Neural cell (in vitro differentiated cells): ENCODE results near the gene SYNE3. TPM values are rescaled to one million over a fixed set of nuclear protein-coding genes. Genes with fewer than 3 reads are reported as not detected.

ENCODE experiments used
- H2AFZ ChIP-seq: fragments of 200-600, 300-800 bp; sonication (generic), shearing (Covaris generic); 2 replicates; pipeline ENCODE4 v1.6.0; 2014; ENCODE audit warnings: low read depth, mild to moderate bottlenecking, antibody characterized with exemption, low read length, moderate library complexity
- H3F3A ChIP-seq: fragments of 200-600 bp; shearing (Covaris generic); 2 replicates; pipeline ENCODE4 v1.6.1; 2016; ENCODE audit warnings: mild to moderate bottlenecking, moderate library complexity, mixed read lengths, antibody characterized with exemption, low read length; ENCODE audit not compliant: insufficient read depth, poor library complexity, severe bottlenecking
- H3K27ac ChIP-seq: fragments of 200-600, 300-800 bp; sonication (generic), shearing (Covaris generic); 2 replicates; pipeline ENCODE4 v1.5.1; 2014; ENCODE audit warnings: mild to moderate bottlenecking, low read length, moderate library complexity
- H3K27me3 ChIP-seq: fragments of 300-800, 200-600 bp; sonication (generic), shearing (Covaris generic); 2 replicates; pipeline ENCODE4 v1.6.0; 2014; ENCODE audit warnings: mild to moderate bottlenecking, low read depth, low read length, moderate library complexity; ENCODE audit not compliant: insufficient read depth
- H3K36me3 ChIP-seq: fragments of 300-800, 200-600 bp; sonication (generic), shearing (Covaris generic); 2 replicates; pipeline ENCODE4 v1.5.1; 2014; ENCODE audit warnings: mild to moderate bottlenecking, antibody characterized with exemption, low read length, moderate library complexity; ENCODE audit not compliant: insufficient read depth
- H3K4me2 ChIP-seq: fragments of 300-800, 200-600 bp; sonication (generic), shearing (Covaris generic); 2 replicates; pipeline ENCODE4 v1.6.0; 2014; ENCODE audit warnings: mild to moderate bottlenecking, low read length
- H3K4me3 ChIP-seq: fragments of 300-800, 200-600 bp; sonication (generic), shearing (Covaris generic); 2 replicates; pipeline ENCODE4 v1.5.1; 2014; ENCODE audit warnings: mild to moderate bottlenecking, low read length, moderate library complexity
- H3K79me2 ChIP-seq: fragments of 200-600 bp; shearing (Covaris generic); replicated peaks from 2 replicates; pipeline ENCODE4 v1.6.0; 2014; ENCODE audit warnings: mild to moderate bottlenecking, low read length, moderate library complexity; ENCODE audit not compliant: insufficient read depth
- H3K9ac ChIP-seq: fragments of 300-800, 200-600 bp; sonication (generic), shearing (Covaris generic); 2 replicates; pipeline ENCODE4 v1.6.1; 2016; ENCODE audit warnings: mild to moderate bottlenecking, low read length, mixed read lengths
- H3K9me2 ChIP-seq: fragments of 200-600 bp; shearing (Covaris generic); 2 replicates; pipeline ENCODE4 v1.6.1; 2016; ENCODE audit warnings: mild to moderate bottlenecking, low read length, mixed read lengths; ENCODE audit not compliant: insufficient read depth
- H3K9me3 ChIP-seq: fragments of 200-600, 300-800 bp; sonication (generic), shearing (Covaris generic); 2 replicates; pipeline ENCODE4 v1.6.1; 2016; ENCODE audit warnings: mild to moderate bottlenecking, mixed run types, low read length, moderate library complexity, mixed read lengths
- H4K20me1 ChIP-seq: fragments of 200-600 bp; shearing (Covaris generic); 2 replicates; pipeline ENCODE4 v1.6.1; 2016; ENCODE audit warnings: mild to moderate bottlenecking, mixed run types; ENCODE audit not compliant: insufficient read depth
- CTCF ChIP-seq: fragments of 450-650 bp; IDR thresholded peaks from 2 replicates; pipeline ENCODE4 v1.5.1; 2014; ENCODE audit warnings: antibody characterized with exemption, mild to moderate bottlenecking, moderate library complexity; ENCODE audit not compliant: poor library complexity, severe bottlenecking
- EP300 ChIP-seq: fragments of 450-650 bp; conservative IDR thresholded peaks from 2 replicates; pipeline ENCODE4 v1.6.1; 2014; ENCODE audit warnings: antibody characterized with exemption, mild to moderate bottlenecking, moderate library complexity; ENCODE audit not compliant: poor library complexity, severe bottlenecking
- EZH2 ChIP-seq: fragments of 200-600, 300-800 bp; shearing (Covaris generic), sonication (generic); IDR thresholded peaks from 2 replicates; pipeline ENCODE4 v1.6.1; 2014; ENCODE audit warnings: antibody characterized with exemption, low read length, borderline replicate concordance, mild to moderate bottlenecking; ENCODE audit not compliant: insufficient read depth, poor library complexity, severe bottlenecking
- MXI1 ChIP-seq: fragments of 450-650 bp; conservative IDR thresholded peaks from 2 replicates; pipeline ENCODE4 v1.6.1; 2014; ENCODE audit warnings: antibody characterized with exemption, mild to moderate bottlenecking; ENCODE audit not compliant: poor library complexity, severe bottlenecking
- POLR2AphosphoS5 ChIP-seq: IDR thresholded peaks from 2 replicates; pipeline ENCODE4 v1.6.1; 2012
- RAD21 ChIP-seq: fragments of 450-650 bp; conservative IDR thresholded peaks from 2 replicates; pipeline ENCODE4 v1.6.1; 2014; ENCODE audit warnings: antibody characterized with exemption, mild to moderate bottlenecking, moderate library complexity
- REST ChIP-seq: IDR thresholded peaks from 2 replicates; pipeline ENCODE4 v1.6.1; 2012; ENCODE audit warnings: borderline replicate concordance
- SMC3 ChIP-seq: fragments of 450-650 bp; conservative IDR thresholded peaks from 2 replicates; pipeline ENCODE4 v1.6.1; 2014; ENCODE audit warnings: antibody characterized with exemption, mild to moderate bottlenecking, moderate library complexity; ENCODE audit not compliant: poor library complexity
- TAF1 ChIP-seq: IDR thresholded peaks from 2 replicates; pipeline ENCODE4 v1.6.1; 2012; ENCODE audit warnings: low read depth
- polyA plus RNA-seq: library from polyadenylated mRNA; depleted of rRNA; stranded (reverse); fragments of >200 nt; gene quantifications from 2 replicates; pipeline ENCODE4 v1.2.3, GENCODE V29; 2014

Gene SYNE3
- polyA plus RNA-seq, 1 donor from 2014 or later = 0.35 TPM

- no peaks in the 10 kb centered on the region for H3K9me3 ChIP-seq
- no peak overlapping the region for H2AFZ ChIP-seq
- no peaks in the 10 kb centered on the region for H3K27me3 ChIP-seq
- H3F3A ChIP-seq = no peaks in the 10 kb centered on the region
- H3K4me2 ChIP-seq = no peak overlapping the region
- H3K9me2 ChIP-seq = no peaks in the 10 kb centered on the region
- TF ChIP-seq CTCF (no peak), EZH2 (no peak), RAD21 (no peak), POLR2AphosphoS5 (no peak), SMC3 (no peak), REST (no peak), EP300 (no peak), TAF1 (no peak), MXI1 (no peak)
- H3K4me3 ChIP-seq = no peak overlapping the region
- no peaks in the 10 kb centered on the region for H3K79me2 ChIP-seq
- no peaks in the 10 kb centered on the region for H4K20me1 ChIP-seq
- no peaks in the 10 kb centered on the region for H3K36me3 ChIP-seq
- H3K9ac ChIP-seq = no peak overlapping the region
- H3K27ac ChIP-seq = no peak overlapping the region
These were observed 48.8 kb downstream of the SYNE3 start for GRCh38 chr14:95467657-95468056.

GRCh38 chr14:95467232-95467631 lies 49.2 kb downstream of the SYNE3 start:
- Histone ChIP-seq H4K20me1 (no peaks in the 10 kb centered on the region), H3K9ac (no peak overlapping the region), H3K36me3 (no peaks in the 10 kb centered on the region), H3K79me2 (no peaks in the 10 kb centered on the region), H3K4me2 (no peak overlapping the region), H3K4me3 (no peak overlapping the region), H3K27ac (no peak overlapping the region), H3K9me2 (no peaks in the 10 kb centered on the region), H2AFZ (no peak overlapping the region), H3K27me3 (no peaks in the 10 kb centered on the region), H3F3A (no peaks in the 10 kb centered on the region), H3K9me3 (no peaks in the 10 kb centered on the region)
- TF ChIP-seq EP300 (no peak), EZH2 (no peak), TAF1 (no peak), POLR2AphosphoS5 (no peak), SMC3 (no peak), CTCF (no peak), REST (no peak), MXI1 (no peak), RAD21 (no peak)
